ENCODE data around the gene MMP21. TPM values are rescaled to one million over a fixed set of nuclear protein-coding genes. Genes with fewer than 3 reads are reported as not detected.
A peak's percentile ranks its signal among the peaks of the same experiment; 100 is the strongest.

MMP21 gene
- total and polyA plus RNA-seq, 8 donors: 0.12 to 0.35 (median 0.14) TPM; not detected in 1

GRCh38 chr10:125769175-125769574 is 6.4 kb downstream of the MMP21 start:
- intact Hi-C loops (cut with DNase I): no loop called here
- 95 to 99% methylated on average over 12 of the region's 12 CpGs for whole genome bisulfite sequencing, 2 donors
- no peak for TF ChIP-seq CTCF (IDR thresholded peaks at IDR 0.05)
- FAIRE-seq: no peak
- H3K4me1 ChIP-seq: peaks cover 4 to 14% (median 12%) of the 10 kb centered on the region in 3 donors
- no peaks in the 10 kb centered on the region for H3K9me3 ChIP-seq
- no peak overlapping the region for H3K27ac ChIP-seq
- H3K4me3 ChIP-seq: no peak overlapping the region
- H3K27me3 ChIP-seq: no peaks in the 10 kb centered on the region
- no peak for ATAC-seq
- peaks cover 0 to 10% (median 7%) of the 10 kb centered on the region in 3 donors for H3K36me3 ChIP-seq
- DNase-seq: no peak

- WGBS, 2 donors: 77 to 80% methylated on average over 4 of the region's 4 CpGs
- peaks cover 0 to 18% (median 11%) of the 10 kb centered on the region in 3 donors for H3K36me3 ChIP-seq
- peaks cover 4 to 14% (median 12%) of the 10 kb centered on the region in 3 donors for H3K4me1 ChIP-seq
- H3K27me3 ChIP-seq: no peaks in the 10 kb centered on the region
- ATAC-seq (peak in 2 of 4 donors; percentile 32 to 35), FAIRE-seq (peak; percentile 83), DNase-seq (no peak)
- H3K27ac ChIP-seq: no peak overlapping the region
- no peak for TF ChIP-seq CTCF (IDR thresholded peaks at IDR 0.05)
- H3K9me3 ChIP-seq: no peaks in the 10 kb centered on the region
- H3K4me3 ChIP-seq: no peak overlapping the region
- intact Hi-C loops (cut with DNase I): no loop called here
These were observed 7.3 kb downstream of the MMP21 start for GRCh38 chr10:125768219-125768855.

GRCh38 chr10:125766511-125766910 is 9.1 kb downstream of the MMP21 start:
- intact Hi-C loops (cut with DNase I): no loop called here
- Histone ChIP-seq H3K9me3 (no peaks in the 10 kb centered on the region), H3K27me3 (no peaks in the 10 kb centered on the region), H3K4me1 (peaks cover 4 to 14% (median 12%) of the 10 kb centered on the region in 3 donors), H3K36me3 (peaks cover 0 to 22% (median 15%) of the 10 kb centered on the region in 3 donors), H3K4me3 (no peak overlapping the region), H3K27ac (peak overlapping the region in 1 of 4 donors; percentile 2)
- no peak for TF ChIP-seq CTCF (IDR thresholded peaks at IDR 0.05)
- FAIRE-seq (no peak), ATAC-seq (peak; percentile 27 to 64 (median 55)), DNase-seq (no peak)
- 20 to 32% methylated on average over 4 of the region's 4 CpGs for WGBS, 2 donors

GRCh38 chr10:125765835-125766234 is 9.8 kb downstream of the MMP21 start:
- H3K4me3 ChIP-seq: no peak overlapping the region
- no peak for TF ChIP-seq CTCF (IDR thresholded peaks at IDR 0.05)
- DNase-seq (no peak), FAIRE-seq (no peak), ATAC-seq (peak in 1 of 4 donors; percentile 15)
- H3K4me1 ChIP-seq: peaks cover 4 to 14% (median 12%) of the 10 kb centered on the region in 3 donors
- peak overlapping the region in 1 of 4 donors; percentile 2 for H3K27ac ChIP-seq
- no peaks in the 10 kb centered on the region for H3K27me3 ChIP-seq
- peaks cover 0 to 28% (median 15%) of the 10 kb centered on the region in 3 donors for H3K36me3 ChIP-seq
- 94% methylated on average over 2 of the region's 2 CpGs for WGBS, 2 donors
- intact Hi-C loops (cut with DNase I): no loop called here
- no peaks in the 10 kb centered on the region for H3K9me3 ChIP-seq

Data from pancreas (tissue), 10 donors.